GM23248 (cell line): ENCODE results near the gene TCF7L2.

Experiments used
- EZH2 ChIP-seq: fragments of 200-600 bp; sonication (generic); IDR thresholded peaks from 2 replicates; pipeline ENCODE4 v1.6.1; 2018; ENCODE audit warnings: antibody characterized with exemption, mild to moderate bottlenecking; ENCODE audit not compliant: insufficient read depth, poor library complexity, severe bottlenecking
- EZH2phosphoT487 ChIP-seq: fragments of 200-600 bp; sonication (generic); IDR thresholded peaks from 2 replicates; pipeline ENCODE4 v1.6.1; 2018; ENCODE audit warnings: antibody characterized with exemption, moderate library complexity, mild to moderate bottlenecking, low read depth; ENCODE audit not compliant: insufficient read depth

DNA sequence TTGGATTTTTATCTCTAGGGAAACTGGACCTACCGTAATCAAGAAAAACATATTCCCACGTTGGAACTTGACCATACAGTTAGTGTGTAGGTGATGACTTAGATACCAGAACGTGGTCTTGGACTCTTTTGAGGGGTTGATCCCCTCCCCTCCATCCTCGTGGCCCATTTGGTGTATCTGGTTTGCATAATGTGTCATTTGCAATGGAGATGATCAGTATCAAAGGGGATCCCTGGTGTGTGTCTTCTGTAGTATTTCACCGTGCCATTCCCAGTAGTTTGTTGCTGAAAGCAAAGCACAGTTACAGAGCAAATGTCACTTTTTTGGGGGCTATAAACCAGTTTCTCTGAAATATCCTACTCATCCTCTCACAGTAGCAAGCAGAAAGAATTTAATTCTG lies 217.7 kb downstream of the TCF7L2 start:
- TF ChIP-seq EZH2phosphoT487 (no peak), EZH2 (no peak)
